NCI-H510A (cell line): ENCODE data around the gene BBX.
"Not testable (repeated sequence)": the region's sequence is repeated elsewhere in the genome, so short reads cannot be mapped to it uniquely, and the experiment has no call there.

Source experiments
- DNase-seq: peaks from one replicate; lab custom pipeline; 2025; lab: John Stamatoyannopoulos, UW

Gene BBX

DNA sequence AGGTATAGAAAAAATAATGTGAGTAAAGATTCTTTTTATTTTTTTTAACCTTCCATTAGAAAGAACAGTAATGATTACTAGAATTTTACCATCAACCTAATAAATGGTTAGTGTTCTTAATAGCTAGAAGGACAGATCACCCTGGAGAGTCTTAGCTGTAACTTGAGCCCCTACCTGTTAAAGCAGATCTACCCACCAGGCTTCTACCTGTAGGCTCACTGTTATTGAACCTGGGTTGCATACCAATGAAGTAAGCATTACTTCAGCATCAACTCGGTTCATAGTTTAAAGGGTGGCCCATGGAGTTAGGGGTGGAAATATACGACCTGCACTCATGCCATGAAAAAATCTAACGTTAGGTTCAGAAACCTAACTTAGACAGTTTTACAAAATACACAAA, 280.4 kb downstream of the BBX start:
- no peak for DNase-seq

DNA sequence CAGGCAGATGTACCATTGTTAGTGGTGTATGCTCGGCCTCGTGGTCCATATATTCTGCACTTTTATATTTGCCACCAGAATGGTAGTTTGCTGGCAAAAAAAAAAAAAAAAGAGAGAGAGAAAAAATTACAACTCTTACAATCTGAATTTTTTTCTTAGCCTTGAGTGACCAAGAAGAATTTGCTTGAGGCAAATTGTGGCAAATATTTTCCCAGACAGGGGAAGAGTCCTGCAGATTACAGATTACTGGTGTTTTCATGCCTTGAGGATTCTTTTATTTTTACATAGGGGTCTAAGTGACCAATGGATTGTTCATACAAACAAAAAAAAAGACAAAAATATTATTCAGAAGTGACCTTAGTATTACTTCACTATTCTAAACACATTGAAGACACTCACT, 283.3 kb downstream of the BBX start:
- DNase-seq = no peak

DNA sequence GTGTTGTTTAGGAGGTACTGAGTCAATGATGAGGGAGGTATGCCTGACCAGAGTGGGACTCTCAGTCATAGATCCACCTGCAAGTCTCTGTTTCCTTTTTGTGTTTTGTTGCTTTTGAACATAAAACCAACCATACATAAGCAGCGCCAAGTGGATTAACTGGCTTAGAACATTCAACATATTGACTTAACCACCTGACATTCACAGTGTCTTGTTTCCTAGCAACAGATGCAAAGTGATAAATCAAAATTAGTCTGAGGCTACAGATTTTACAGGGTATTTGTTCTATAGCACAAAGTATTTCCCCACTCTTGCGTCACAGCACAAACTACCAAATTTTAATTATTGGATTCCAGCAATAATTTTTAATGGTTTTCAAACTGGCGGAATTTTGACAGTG, 283.8 kb downstream of the BBX start:
- no peak for DNase-seq

DNA sequence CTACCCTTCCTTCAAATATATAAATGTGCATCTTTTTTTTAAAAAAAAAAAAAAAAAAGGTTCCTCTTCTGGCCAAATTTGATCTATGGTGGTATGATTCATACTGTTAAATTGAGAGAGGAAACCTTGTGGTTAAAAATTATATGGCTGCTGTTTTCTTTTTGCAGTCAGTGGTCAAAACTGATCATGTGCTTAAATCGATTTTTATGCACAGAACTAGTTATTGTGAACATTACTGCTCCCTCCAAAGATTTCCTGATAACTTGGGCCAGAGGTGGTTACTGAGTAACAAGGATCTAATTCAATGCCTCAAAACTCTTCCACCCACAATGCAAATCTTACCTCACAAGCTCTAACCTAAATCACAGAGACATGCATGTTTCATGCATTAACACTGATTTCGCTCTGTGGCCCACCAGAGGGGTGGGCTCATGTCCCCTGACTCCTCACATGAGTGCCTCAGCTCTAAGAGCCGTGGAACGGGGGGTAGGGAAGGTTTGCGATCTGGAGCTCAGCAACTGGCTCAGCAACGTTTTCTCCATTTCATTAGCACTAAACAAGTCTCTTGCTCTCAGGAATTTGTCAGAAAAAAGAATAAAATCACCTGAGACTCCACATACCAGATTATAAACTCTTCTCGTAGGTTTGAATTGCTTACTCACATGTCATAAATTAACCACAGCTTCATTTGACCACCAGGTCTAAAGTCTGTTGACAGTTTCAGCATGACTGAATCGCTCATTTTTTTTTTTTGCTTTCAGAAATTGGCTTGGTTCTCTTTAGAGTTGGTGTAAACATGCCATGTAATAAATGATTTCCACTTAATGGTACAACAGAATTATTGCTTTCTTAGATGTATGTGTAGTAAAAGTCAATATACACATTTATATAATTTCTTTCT, 287.7 kb downstream of the BBX start:
- no peak for DNase-seq

DNA sequence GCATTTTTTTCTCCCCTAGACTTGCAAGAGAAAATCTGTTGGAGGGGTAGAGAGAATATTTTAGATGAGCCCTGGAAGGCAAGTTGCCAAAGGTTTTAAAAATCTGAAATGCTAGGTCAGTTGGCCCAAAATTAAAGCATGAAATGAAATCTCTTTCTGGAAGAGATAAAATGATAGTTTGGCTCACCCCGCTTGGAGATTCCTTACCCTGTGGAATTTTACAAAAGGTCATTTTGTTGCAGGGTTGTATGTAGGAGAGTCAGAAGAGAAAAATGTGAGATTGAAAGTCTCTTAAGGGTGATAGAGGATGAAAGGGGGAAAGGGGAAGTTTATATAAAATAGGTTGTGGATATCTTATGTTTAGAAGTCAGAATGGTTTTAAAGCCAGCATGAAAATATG, 290.3 kb downstream of the BBX start:
- DNase-seq = no peak

DNA sequence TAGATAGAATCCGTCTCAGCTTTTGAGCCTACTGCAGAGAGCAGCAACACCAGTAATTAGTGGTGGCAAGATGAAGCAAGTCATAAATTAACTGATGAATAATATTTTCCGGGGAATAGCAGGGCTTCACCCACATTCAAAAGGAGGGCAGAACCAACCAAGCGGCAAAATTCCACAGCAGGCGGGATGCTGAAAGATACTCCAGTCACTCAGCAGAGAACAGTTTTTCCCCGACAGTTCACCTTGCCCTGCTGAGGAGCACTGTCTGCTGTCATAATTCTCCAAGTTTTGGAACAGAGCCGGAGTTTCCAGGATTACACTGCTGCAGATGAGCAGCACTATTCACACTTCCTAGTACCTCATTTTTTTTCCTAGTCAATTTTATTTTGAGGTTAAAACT, 293.3 kb downstream of the BBX start:
- DNase-seq = no peak

DNA sequence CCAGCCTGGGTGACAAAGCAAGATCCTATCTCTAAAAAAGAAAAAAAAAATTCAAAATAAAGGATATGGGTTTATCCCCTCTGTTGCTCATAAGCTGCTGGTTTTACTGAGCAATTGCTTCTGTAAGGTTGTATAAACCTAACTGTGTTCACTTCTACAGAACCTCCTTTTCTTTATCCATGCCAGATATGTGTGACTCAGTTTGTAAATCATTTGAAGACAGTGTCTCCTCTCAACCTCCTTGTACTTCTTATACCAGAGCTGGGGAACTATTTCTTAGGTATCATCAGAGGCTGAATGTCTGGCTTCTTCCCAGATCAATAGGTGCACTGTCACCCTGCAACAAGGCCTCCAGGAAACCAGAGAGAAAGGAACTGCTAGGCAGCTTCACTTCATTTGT, 294.3 kb downstream of the BBX start:
- no peak for DNase-seq

DNA sequence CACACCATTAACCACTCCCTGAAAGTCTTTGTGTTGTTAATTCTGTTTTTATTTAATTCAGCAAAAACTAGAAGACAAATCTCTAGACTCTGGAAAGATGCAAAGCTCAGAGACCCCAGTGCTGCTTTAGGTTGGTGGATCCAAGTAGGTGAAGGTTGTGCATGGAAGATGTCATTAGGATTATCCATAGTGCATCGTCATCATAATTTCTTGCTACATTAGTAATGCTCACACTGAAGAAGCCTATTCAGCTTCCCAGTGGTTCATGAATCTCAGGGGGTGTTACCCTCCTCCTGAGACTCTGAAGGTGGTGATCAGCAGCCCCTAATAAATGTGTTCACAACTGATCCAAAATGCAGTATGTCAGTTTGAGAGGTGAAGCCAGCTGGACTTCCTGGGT, 295.3 kb downstream of the BBX start:
- DNase-seq = no peak

DNA sequence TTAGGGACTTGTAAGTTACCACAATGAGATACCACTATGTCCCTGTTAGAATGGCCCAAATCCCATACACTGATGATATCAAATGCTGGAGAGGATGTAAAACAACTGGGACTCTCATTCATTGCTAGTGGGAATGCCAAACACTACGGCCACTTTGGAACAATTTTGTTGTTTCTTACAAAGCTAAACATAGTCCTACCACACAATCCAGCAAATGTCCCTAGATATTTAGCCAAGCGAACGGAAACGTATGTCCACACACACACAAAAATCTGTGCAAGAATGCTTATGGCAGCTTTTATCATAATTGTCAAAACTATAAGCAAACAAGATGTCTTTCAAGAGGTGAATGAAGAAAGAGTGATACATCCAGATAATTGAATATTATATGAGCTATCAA, 296.9 kb downstream of the BBX start:
- DNase-seq = no peak

DNA sequence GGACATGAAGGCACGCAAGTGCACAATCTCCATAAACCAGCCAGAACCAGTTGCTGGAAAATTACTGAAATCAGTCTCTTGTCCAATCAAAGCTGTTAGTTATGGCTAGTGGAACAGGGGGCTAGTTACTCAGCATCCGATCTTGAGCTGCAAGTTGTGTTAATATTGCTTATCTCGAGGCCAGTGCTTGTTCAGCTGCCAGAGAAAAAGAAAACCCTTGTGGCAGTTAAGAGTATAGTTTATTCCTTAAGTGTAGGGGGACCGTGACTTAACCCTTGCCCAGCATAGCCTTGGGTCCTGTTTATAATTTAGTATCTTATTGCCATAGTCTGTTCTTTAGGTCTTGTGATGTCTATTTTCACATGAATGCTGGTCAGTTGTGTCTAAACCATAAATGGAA, 299.5 kb downstream of the BBX start:
- no peak for DNase-seq

DNA sequence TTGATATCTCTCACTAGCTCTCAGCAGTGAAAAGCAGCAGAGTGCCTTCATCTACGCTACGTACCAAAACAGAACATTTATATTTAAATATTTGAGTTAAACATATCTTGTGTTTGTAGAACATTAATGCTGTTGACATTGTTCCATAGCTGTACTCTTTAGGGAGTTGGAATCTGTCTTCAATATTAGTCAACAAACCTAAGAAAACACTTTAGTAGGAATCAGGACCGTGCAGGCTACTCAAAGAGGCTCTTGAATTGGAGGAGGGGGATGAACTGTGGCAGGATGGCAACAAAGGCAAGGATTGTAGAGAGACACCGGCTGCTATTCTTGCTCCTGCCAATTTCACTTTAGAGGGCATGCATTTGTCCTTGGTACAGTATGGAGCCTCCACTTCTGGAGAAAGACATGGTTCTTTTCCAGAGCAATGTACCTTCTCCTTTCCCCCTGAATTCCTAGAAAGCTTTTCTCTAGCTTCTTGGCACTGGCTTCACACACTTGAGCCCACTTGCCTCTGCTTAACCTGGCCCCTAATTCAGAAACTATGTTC, 302.1 kb downstream of the BBX start:
- no peak for DNase-seq

DNA sequence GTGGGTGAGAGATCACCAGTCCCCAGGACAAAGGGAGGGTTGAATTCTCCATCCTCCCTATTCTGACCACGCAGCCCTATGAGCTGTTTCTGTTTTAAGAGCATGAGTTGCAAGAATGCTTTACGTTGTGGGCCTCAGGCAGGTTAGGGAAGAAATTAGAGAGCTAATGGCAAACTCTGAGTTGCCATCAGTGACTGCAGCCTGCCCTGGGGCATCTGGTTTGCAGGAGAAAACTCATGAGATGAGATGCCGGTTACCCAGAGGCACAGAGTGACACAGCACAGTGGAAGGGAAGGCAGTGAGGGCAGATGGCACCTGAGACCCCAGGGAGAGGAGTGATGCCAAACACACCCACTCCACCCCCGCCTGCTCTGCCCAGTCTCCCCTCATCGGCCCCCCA, 302.8 kb downstream of the BBX start:
- DNase-seq = no peak

DNA sequence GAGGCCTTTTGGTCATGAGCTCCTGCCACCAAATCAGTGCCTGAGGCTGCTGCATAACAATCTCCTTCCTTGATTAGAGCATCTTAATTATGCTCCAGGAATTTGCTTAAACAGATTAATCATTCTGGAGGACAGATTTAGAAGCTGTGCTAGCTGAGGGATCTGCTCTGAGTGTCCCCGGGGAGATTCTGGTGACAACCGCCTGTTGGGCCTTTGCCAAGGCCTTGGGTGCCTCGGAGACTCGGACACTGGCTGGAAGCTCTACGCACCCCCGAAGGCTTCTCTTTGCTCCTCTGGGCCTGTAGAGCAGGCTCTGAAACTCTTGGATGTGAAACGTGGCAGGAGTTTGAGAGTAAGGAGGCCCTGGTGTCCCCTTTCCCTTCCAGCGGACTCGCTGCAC, 304.0 kb downstream of the BBX start:
- DNase-seq = no peak

DNA sequence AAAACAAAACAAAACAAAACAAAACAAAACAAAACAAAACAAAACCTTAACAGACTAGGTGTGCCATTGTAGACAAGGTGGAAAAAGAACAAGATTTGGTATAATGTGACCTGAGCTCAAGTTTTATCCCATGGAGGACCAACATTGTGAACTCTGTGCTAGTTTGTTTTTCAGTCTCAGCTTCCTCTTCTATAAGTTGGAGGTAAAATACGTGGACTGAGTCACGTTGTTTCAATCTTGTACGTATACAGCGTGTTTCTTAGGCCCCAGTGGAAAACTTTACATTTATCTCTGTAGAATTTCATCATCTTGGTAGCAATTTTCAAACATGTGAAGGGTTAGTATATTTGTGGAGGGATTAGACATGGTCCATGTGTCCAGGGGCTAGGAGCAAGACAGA, 306.4 kb downstream of the BBX start:
- DNase-seq = no peak

DNA sequence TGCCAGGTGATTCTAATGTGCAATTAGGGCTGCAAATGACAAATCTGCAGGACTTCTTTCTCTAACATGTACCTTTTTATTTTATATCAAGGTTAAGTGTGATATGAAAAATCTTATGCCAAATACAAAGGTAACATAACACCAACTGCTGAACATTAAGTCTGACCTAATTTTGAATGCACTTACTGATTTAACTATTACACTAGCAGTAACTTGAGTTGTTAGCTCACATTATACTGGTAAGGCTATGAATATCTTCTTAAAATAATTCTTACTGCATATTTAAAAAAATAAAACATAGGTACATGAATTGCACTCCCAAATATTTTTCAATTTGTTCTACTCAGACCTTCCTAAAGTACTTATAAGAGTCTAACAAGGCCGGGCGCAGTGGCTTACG, 308.8 kb downstream of the BBX start:
- no peak for DNase-seq

DNA sequence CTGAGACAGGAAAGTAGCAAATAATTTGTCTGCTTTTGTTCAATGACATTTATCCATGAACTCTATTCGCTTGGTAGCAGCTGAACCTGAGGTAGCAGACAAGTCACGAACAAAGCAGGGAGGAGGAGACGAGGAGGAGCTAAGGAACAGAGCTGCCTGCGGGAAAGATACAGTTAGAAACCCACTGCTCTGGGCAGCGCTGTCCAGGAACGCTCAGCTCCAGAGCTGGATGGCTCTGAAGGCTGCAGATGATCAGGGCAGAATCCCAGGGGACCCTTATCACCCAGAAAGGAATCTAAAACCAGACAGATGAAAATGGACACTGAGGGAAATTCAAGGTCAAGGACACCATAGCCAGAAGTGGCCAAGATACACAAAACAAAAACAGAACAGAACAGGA, 310.3 kb downstream of the BBX start:
- no peak for DNase-seq

DNA sequence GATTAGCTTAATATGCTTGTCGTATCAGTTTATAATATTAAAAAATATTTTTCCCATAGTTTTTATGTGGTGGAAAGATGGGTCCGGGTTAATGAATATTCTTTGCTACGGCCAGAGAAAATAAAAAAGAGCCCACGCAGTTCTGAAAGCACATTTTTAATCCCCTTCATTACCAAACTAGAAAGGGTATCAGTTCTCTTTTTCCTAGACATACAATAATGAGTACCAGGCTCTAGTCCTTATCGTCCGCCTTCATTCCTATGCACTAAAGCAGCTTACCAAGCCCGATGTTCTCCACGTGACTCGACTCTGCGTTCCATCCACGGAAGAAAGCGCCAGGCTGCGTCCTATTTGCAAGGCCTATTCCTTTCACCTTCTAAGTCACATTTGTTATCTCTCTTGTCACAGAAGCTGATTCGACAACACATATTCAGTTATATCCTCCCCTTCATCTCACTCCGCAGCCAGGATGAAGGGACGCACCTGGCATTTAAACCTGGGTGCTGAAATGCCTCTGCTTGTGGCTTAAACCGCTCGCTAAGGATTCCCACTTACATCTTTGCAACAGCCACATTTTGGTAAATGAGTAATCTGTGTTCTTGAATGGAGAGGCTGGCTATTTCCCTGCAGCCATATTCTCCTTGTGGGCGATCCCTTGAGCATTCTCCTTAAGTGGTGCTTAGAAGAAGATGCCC, 311.1 kb downstream of the BBX start:
- DNase-seq = no peak

DNA sequence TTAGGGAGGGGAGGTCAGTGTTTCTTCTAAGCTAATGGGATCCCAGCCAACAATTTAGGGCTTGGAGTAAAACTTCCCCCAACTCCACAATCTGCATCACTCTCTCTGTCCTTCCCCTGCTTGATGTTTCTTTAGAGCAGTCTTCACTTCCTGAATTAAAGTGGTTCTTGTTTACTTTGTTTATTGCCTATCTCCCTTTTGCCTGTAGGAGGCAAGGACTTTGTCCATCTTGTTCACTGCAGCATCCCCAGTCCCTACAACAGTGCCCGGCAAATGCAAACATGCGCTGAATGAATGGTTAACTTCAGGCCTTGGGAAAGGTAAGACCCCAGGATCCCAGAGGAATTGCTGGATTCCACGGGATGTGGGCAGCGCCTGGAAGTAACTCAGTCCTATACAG, 312.2 kb downstream of the BBX start:
- DNase-seq = not testable (repeated sequence)

DNA sequence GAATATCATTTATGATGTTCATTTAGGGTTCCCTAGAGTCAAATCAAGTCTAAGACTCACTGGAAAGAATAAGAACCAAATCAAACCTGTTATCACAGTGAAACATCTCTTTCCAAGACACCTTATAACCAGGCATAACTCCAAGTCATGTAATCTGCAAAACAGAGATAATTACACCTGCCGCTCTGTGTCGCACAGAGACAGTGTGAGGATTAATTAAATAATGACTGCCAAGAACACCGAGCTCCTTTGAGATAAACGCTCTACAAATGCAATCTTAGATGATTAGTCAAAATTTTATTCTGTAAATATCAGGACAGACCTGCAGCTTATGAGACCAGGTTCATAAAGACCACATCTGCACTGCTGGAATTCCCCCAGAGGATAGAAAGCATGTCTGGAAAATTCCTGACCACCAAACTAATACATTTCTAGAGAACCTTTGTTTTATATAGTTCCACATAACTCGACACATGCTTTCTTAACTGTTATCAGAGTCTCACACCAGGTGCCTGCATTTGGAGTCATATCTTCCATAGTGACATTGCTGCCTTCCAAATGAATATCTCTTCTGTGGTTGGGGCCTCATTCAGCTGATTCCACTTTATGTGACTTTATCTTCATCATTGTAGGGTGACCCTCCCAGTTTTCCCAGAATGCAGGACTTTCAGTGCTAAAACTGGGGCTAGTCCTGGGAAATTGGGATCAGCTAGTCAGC, 315.3 kb downstream of the BBX start:
- no peak for DNase-seq

DNA sequence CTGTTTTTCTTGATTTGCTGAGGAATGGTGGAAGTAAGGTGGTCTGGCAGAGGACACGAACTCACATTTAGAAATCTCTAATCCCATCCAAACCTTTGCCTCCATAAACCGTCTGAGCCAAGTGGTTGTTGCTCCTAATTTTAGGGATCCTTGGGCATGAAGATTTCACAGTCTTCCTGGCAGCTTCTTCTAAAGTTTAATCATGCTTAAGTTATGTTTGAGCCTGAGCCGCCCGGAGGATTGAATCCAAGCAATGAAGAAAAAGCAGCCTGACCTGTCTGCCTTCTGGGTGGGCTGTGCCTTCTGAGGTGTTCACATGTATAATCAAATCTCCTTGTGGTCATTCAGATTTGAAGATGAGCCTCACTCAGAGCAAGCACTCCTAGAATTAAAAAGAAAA, 319.1 kb downstream of the BBX start:
- no peak for DNase-seq

DNA sequence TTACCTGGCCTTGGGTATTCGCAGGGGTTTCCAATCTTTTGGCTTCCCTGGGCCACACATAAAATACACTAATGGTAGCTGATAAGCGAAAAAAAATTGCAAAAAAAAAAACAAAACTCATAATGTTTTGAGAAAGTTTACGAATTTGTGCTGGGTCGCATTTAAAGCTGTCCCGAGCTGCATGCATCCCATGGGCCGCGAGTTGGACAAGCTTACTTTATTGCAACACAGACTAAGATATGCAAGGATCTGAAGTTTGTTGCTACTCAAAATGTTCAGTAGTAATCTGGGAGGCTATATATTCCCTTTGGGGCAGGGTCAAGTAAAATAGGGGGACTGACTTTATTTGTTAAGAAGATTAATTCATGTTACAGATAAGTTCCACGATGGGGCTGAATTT, 320.2 kb downstream of the BBX start:
- no peak for DNase-seq

DNA sequence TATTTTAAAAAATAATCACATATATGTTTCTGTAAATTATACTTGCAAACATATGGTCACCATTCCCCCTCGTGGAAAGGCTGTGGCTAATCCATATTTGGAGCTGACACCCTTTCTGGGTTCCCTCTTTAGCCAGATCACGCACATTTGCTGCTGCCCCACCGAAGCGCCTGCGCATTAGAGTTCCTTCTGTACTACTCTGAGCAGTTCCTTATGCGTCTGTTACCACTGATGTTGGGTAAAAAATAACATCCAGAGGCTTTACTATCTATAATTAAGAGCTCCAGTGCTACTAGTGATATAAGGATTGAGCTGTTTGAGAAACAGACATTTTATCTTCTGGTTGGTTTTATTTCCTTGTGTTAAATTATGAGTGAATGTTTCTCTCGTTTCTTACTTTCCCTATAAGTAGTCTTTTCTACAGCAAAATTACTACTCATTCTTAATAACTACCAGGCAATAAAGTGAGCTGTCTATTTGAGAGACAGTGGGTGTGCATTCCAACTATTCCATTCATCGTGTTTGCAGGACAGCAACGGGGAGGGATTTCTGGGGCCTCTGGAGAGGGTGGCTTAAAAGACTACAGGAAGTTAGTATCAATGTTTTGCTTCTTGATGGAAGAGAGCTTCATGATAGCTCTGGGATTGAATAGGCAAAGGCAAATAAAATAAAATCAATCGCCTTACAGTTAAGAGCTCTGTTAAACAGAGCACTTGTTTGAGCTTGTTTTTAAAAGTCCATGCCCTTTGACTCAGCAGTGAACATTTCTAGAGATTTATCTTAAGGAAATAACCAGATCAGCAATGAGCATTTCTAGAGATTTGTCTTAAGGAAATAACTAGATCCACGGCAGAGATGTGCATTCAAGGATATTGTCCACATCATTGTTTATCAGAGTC, 322.9 kb downstream of the BBX start:
- no peak for DNase-seq
